HCT116 (cell line): ENCODE data around the gene SPAM1. TPM values are rescaled to one million over a fixed set of nuclear protein-coding genes. Genes with fewer than 3 reads are reported as not detected.
A peak's percentile ranks its signal among the peaks of the same experiment; 100 is the strongest.

Source experiments
- ATAC-seq: fragments of 200-7000 bp; cut with Tn5 transposase; 2 replicates; pipeline ENCODE4 v1.9.1; 2020; ENCODE audit warnings: mild to moderate bottlenecking, moderate library complexity
- BruUV-seq: library from RNA; stranded (reverse); fragments of 400-500 nt; replicated peaks from 2 replicates; lab custom pipeline; 2021; lab: Mats Ljungman, UMichigan
- CTCF ChIA-PET: fragments of 300-600 bp; sonication (Branson Sonifier 250); formaldehyde crosslinking; loops from one replicate; lab custom pipeline; 2021; ENCODE audit warnings: antibody characterized with exemption; lab: Charles Lee
- POLR2A ChIA-PET: fragments of 300-600, 350-600 bp; sonication (Branson Sonifier 250); formaldehyde crosslinking; loops from one replicate; lab custom pipeline; 2021; ENCODE audit warnings: antibody characterized with exemption; lab: Charles Lee
- RAD21 ChIA-PET, 2 experiments: fragments of 300-600 bp; sonication (Branson Sonifier 250); formaldehyde crosslinking; loops; one replicate each; lab custom pipeline; 2023; ENCODE audit warnings: low total read pairs in 2 of 2; ENCODE audit not compliant: uncharacterized antibody in 2 of 2, unreplicated experiment in 2 of 2, low non-redundant PET in 1 of 2; lab: Charles Lee
- DNase-seq: peaks from one replicate; pipeline ENCODE4 v3.0.0-alpha.2; 2010; ENCODE audit warnings: low read depth, low spot score
- H2AFZ ChIP-seq: fragments of 200-600 bp; shearing (Covaris generic), sonication (generic); 2 replicates; pipeline ENCODE4 v1.6.1; 2017; ENCODE audit warnings: low read depth, mixed run types, mixed read lengths, antibody characterized with exemption, low read length; ENCODE audit not compliant: poor library complexity, severe bottlenecking
- H3K27ac ChIP-seq: 2 replicates; pipeline ENCODE4 v1.5.1; 2012; ENCODE audit warnings: low read depth, low read length
- H3K27me3 ChIP-seq: fragments of 200-600 bp; sonication (generic); 2 replicates; pipeline ENCODE4 v1.6.1; 2016; ENCODE audit warnings: mixed run types, low read length, mixed read lengths; ENCODE audit not compliant: insufficient read depth
- H3K36me3 ChIP-seq, 2 experiments: fragments of 200-500 bp in 1 of 2; fragments of 200-600 bp in 1 of 2; sonication (Bioruptor generic) in 1 of 2; sonication (generic) in 1 of 2; 2 replicates each; pipeline versions ENCODE4 v1.5.1 to v1.6.1; 2014 to 2016; ENCODE audit warnings: low read length in 2 of 2, inconsistent platforms in 1 of 2, mixed read lengths in 1 of 2, mixed run types in 1 of 2; ENCODE audit not compliant: insufficient read depth in 2 of 2, control insufficient read depth in 1 of 2
- H3K4me1 ChIP-seq, 2 experiments: fragments of 200-600 bp in 1 of 2; sonication (generic) in 1 of 2; 2 replicates each; pipeline versions ENCODE4 v1.5.1 to v1.6.1; 2012 to 2017; ENCODE audit warnings: low read length in 2 of 2, inconsistent platforms in 1 of 2, mild to moderate bottlenecking in 1 of 2, mixed read lengths in 1 of 2, mixed run types in 1 of 2, moderate library complexity in 1 of 2; ENCODE audit not compliant: insufficient read depth in 2 of 2, control insufficient read depth in 1 of 2
- H3K4me2 ChIP-seq: fragments of 200-600 bp; sonication (generic); 2 replicates; pipeline ENCODE4 v1.6.1; 2017; ENCODE audit warnings: mixed run types, low read length, mixed read lengths
- H3K4me3 ChIP-seq, 2 experiments: fragments of 200-600 bp in 1 of 2; sonication (generic) in 1 of 2; replicated peaks in 1 of 2; 2 replicates each; pipeline ENCODE4 v1.5.1; 2011 to 2016; ENCODE audit warnings: low read length in 2 of 2, control low read depth in 1 of 2, low read depth in 1 of 2, mild to moderate bottlenecking in 1 of 2, mixed read lengths in 1 of 2, mixed run types in 1 of 2
- H3K79me2 ChIP-seq: fragments of 200-600 bp; sonication (generic); 2 replicates; pipeline ENCODE4 v1.6.1; 2017; ENCODE audit warnings: mild to moderate bottlenecking, mixed run types, low read length, moderate library complexity, mixed read lengths; ENCODE audit not compliant: insufficient read depth
- H3K9ac ChIP-seq: fragments of 200-600 bp; sonication (generic); 2 replicates; pipeline ENCODE4 v1.6.1; 2016; ENCODE audit warnings: low read length, mixed read lengths
- H3K9me2 ChIP-seq: fragments of 200-600 bp; sonication (generic), shearing (Covaris generic); 2 replicates; pipeline ENCODE4 v1.6.1; 2017; ENCODE audit warnings: mixed run types, mild to moderate bottlenecking, moderate library complexity; ENCODE audit not compliant: insufficient read depth
- H3K9me3 ChIP-seq, 2 experiments: fragments of 200-500 bp in 1 of 2; fragments of 200-600 bp in 1 of 2; sonication (Bioruptor generic) in 1 of 2; sonication (generic) in 1 of 2; 2 replicates each; pipeline ENCODE4 v1.6.1; 2014 to 2017; ENCODE audit warnings: low read length in 2 of 2, mixed read lengths in 2 of 2, inconsistent platforms in 1 of 2, low read depth in 1 of 2, mild to moderate bottlenecking in 1 of 2, mixed run types in 1 of 2, moderate library complexity in 1 of 2; ENCODE audit not compliant: control insufficient read depth in 1 of 2, insufficient read depth in 1 of 2
- H4K20me1 ChIP-seq: fragments of 200-600 bp; sonication (generic), shearing (Covaris generic); 2 replicates; pipeline ENCODE4 v1.6.1; 2017; ENCODE audit warnings: mixed run types, mild to moderate bottlenecking, moderate library complexity; ENCODE audit not compliant: insufficient read depth
- CBX3 ChIP-seq: IDR thresholded peaks from 2 replicates; pipeline ENCODE4 v1.6.1; 2012; ENCODE audit warnings: low read depth
- EGR1 ChIP-seq: IDR thresholded peaks from 2 replicates; pipeline ENCODE4 v1.6.1; 2012; ENCODE audit warnings: low read depth
- ELF1 ChIP-seq: IDR thresholded peaks from 2 replicates; pipeline ENCODE4 v1.6.1; 2012; ENCODE audit warnings: low read depth, borderline replicate concordance
- EZH2 ChIP-seq: fragments of 200-600 bp; sonication (generic); IDR thresholded peaks from 2 replicates; pipeline ENCODE4 v1.6.1; 2017; ENCODE audit warnings: antibody characterized with exemption, mixed run types
- EZH2phosphoT487 ChIP-seq: fragments of 200-600 bp; IDR thresholded peaks from 2 replicates; pipeline ENCODE4 v1.6.1; 2018; ENCODE audit warnings: antibody characterized with exemption, borderline replicate concordance
- POLR2AphosphoS5 ChIP-seq: IDR thresholded peaks from 2 replicates; pipeline ENCODE4 v1.6.1; 2011; ENCODE audit warnings: mild to moderate bottlenecking, low read depth, low read length, moderate library complexity
- RAD21 ChIP-seq: IDR thresholded peaks from 2 replicates; pipeline ENCODE4 v1.6.1; 2012; ENCODE audit warnings: low read depth, mild to moderate bottlenecking
- SIN3A ChIP-seq: IDR thresholded peaks from 2 replicates; pipeline ENCODE4 v1.6.1; 2012; ENCODE audit warnings: low read depth
- TCF7L2 ChIP-seq: IDR thresholded peaks from 2 replicates; pipeline ENCODE4 v1.7.0; 2011; ENCODE audit warnings: borderline replicate concordance, inconsistent platforms; ENCODE audit not compliant: insufficient read depth, insufficient read length; ENCODE audit errors: extremely low read depth
- YY1 ChIP-seq: IDR thresholded peaks from 2 replicates; pipeline ENCODE4 v1.6.1; 2011; ENCODE audit warnings: low read length, low read depth, moderate library complexity, mild to moderate bottlenecking; ENCODE audit not compliant: insufficient replicate concordance; ENCODE audit errors: extremely low read depth
- ZFX ChIP-seq: fragments of 450-650 bp; IDR thresholded peaks from 2 replicates; pipeline ENCODE4 v1.6.1; 2017
- ZNF274 ChIP-seq: fragments of 200-500 bp; sonication (Bioruptor generic); IDR thresholded peaks from 2 replicates; pipeline ENCODE4 v1.6.1; 2014; ENCODE audit warnings: mild to moderate bottlenecking, low read depth, low read length, inconsistent platforms
- intact Hi-C: fragments of 100-400 bp; cut with micrococcal nuclease; formaldehyde crosslinking; loops from 2 replicates; pipeline ENCODE4 v1.10.0; 2022
- total RNA-seq: library from RNA; stranded (reverse); gene quantifications from one replicate; pipeline ENCODE4 v1.2.1, GENCODE V29; 2021; ENCODE audit not compliant: unreplicated experiment
- TF ChIP-seq, protein P1 (sequence below): IDR thresholded peaks from 2 replicates; pipeline ENCODE4 v1.6.1; 2012
- TF ChIP-seq, protein P2 (sequence below), 3 experiments: fragments of 200-600 bp in 1 of 3; sonication (generic) in 1 of 3; IDR thresholded peaks in 2 of 3; conservative IDR thresholded peaks in 1 of 3; 2 replicates each; pipeline ENCODE4 v1.5.1; 2012 to 2017; ENCODE audit warnings: low read depth in 2 of 3, low read length in 2 of 3, antibody characterized with exemption in 1 of 3, borderline replicate concordance in 1 of 3, control low read depth in 1 of 3, mild to moderate bottlenecking in 1 of 3, mixed read lengths in 1 of 3, mixed run types in 1 of 3, moderate library complexity in 1 of 3; ENCODE audit not compliant: insufficient read depth in 1 of 3
- TF ChIP-seq, protein P3 (sequence below): IDR thresholded peaks from 2 replicates; pipeline ENCODE4 v1.6.1; 2011; ENCODE audit warnings: mild to moderate bottlenecking, low read length, moderate library complexity; ENCODE audit not compliant: insufficient replicate concordance; ENCODE audit errors: extremely low read depth

Gene SPAM1
- total RNA-seq, 1 experiment from 2014 or later: not detected

DNA sequence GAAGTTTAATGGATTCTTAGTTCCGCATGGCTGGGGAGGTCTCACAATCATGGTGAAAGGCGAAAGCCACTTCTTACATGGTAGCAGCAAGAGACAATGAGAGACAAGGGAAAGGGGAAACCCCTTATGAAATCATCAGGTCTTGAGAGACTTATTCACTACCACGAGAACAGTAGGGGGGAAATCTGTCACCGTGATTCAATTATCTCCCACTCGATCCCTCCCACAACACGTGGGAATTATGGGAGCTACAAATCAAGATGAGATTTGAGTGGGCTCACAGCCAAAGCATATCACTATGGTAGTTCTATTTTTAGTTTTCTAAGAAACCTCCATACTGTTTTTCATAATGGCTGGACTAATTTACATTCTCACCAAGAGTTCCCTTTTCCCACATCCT, 36.7 kb downstream of the SPAM1 start:
- TF ChIP-seq EZH2phosphoT487: no peak
- TF ChIP-seq TCF7L2: no peak
- TF ChIP-seq ZFX: no peak
- TF ChIP-seq SIN3A: no peak
- TF ChIP-seq, protein P1, sequence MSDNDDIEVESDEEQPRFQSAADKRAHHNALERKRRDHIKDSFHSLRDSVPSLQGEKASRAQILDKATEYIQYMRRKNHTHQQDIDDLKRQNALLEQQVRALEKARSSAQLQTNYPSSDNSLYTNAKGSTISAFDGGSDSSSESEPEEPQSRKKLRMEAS: no peak
- TF ChIP-seq POLR2AphosphoS5: no peak
- ChIA-PET RAD21 (no interaction called here), POLR2A (no interaction called here), CTCF (no interaction called here)
- intact Hi-C loops: no loop called here
- ATAC-seq (no peak), DNase-seq (no peak)
- Histone ChIP-seq H3K9ac (no peak overlapping the region), H3K79me2 (no peaks in the 10 kb centered on the region), H3K36me3 (no peaks in the 10 kb centered on the region), H3K4me3 (no peak overlapping the region), H3K27ac (no peak overlapping the region), H3K27me3 (no peaks in the 10 kb centered on the region), H4K20me1 (no peaks in the 10 kb centered on the region), H3K9me2 (no peaks in the 10 kb centered on the region), H3K4me1 (no peaks in the 10 kb centered on the region), H3K4me2 (no peak overlapping the region), H2AFZ (no peak overlapping the region), H3K9me3 (no peaks in the 10 kb centered on the region)
- BruUV-seq: no TSS peak

DNA sequence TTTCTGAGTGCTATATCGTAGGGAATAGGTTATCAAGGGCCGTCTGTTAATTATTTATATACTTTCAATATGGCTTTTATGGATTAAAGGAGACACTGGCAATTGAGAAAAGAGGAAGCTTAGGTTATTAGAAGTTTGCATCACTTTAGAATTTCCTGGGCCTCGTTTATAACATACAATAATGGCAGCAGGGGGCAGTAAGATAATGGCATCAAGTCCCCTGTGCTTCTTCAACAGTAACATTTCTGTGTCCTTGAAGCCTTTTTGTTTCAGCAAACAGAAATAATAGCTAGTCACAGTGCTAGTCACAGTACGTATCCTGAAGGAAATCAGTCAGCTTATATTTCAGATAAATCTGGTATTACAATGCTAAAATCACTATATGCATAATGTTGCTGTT, 41.9 kb downstream of the SPAM1 start:
- ChIA-PET CTCF (interaction anchor here (1.2 kb wide), 1 partner anchor 134 kb away, joined by 3 read pairs; no protein-coding TSS in a partner anchor), POLR2A (no interaction called here), RAD21 (no interaction called here)
- Histone ChIP-seq H3K27me3 (no peaks in the 10 kb centered on the region), H3K9me2 (no peaks in the 10 kb centered on the region), H3K27ac (no peak overlapping the region), H3K9me3 (no peaks in the 10 kb centered on the region), H4K20me1 (no peaks in the 10 kb centered on the region), H3K79me2 (no peaks in the 10 kb centered on the region), H3K4me1 (no peaks in the 10 kb centered on the region), H3K4me2 (no peak overlapping the region), H2AFZ (no peak overlapping the region), H3K36me3 (no peaks in the 10 kb centered on the region), H3K4me3 (no peak overlapping the region), H3K9ac (no peak overlapping the region)
- no peak for DNase-seq
- intact Hi-C loops: no loop called here
- no peak for TF ChIP-seq ZNF274
- peak; percentile 36 for TF ChIP-seq RAD21
- no peak for TF ChIP-seq EGR1
- no peak for TF ChIP-seq EZH2
- TF ChIP-seq, protein P2, sequence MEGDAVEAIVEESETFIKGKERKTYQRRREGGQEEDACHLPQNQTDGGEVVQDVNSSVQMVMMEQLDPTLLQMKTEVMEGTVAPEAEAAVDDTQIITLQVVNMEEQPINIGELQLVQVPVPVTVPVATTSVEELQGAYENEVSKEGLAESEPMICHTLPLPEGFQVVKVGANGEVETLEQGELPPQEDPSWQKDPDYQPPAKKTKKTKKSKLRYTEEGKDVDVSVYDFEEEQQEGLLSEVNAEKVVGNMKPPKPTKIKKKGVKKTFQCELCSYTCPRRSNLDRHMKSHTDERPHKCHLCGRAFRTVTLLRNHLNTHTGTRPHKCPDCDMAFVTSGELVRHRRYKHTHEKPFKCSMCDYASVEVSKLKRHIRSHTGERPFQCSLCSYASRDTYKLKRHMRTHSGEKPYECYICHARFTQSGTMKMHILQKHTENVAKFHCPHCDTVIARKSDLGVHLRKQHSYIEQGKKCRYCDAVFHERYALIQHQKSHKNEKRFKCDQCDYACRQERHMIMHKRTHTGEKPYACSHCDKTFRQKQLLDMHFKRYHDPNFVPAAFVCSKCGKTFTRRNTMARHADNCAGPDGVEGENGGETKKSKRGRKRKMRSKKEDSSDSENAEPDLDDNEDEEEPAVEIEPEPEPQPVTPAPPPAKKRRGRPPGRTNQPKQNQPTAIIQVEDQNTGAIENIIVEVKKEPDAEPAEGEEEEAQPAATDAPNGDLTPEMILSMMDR (IDR thresholded peaks at IDR 0.05 in 2 of 3, conservative IDR thresholded peaks at IDR 0.05 in 1 of 3; ENCODE audit: borderline replicate concordance in 1 of 3, insufficient read depth in 1 of 3, low read depth in 2 of 3, low read length in 2 of 3): 0 out of 6 replicates have a peak, but pooled peaks of 2 of the 3 experiments have one; percentile 8 to 15
- TF ChIP-seq ELF1: no peak
- TF ChIP-seq YY1: no peak
- TF ChIP-seq CBX3: no peak
- TF ChIP-seq, protein P3, sequence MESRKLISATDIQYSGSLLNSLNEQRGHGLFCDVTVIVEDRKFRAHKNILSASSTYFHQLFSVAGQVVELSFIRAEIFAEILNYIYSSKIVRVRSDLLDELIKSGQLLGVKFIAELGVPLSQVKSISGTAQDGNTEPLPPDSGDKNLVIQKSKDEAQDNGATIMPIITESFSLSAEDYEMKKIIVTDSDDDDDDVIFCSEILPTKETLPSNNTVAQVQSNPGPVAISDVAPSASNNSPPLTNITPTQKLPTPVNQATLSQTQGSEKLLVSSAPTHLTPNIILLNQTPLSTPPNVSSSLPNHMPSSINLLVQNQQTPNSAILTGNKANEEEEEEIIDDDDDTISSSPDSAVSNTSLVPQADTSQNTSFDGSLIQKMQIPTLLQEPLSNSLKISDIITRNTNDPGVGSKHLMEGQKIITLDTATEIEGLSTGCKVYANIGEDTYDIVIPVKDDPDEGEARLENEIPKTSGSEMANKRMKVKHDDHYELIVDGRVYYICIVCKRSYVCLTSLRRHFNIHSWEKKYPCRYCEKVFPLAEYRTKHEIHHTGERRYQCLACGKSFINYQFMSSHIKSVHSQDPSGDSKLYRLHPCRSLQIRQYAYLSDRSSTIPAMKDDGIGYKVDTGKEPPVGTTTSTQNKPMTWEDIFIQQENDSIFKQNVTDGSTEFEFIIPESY: no peak
- no TSS peak for BruUV-seq
- no peak for ATAC-seq
